PC-3 (cell line): Measurements from ENCODE around the gene GHRL.

Experiments
- EZH2 ChIP-seq: fragments of 300-600 bp; sonication (generic); IDR thresholded peaks from one replicate; pipeline ENCODE4 v1.6.1; 2017; ENCODE audit warnings: antibody characterized with exemption, mild to moderate bottlenecking, low read length; ENCODE audit not compliant: unreplicated experiment
- TF ChIP-seq, protein P1 (sequence below): fragments of 300-600 bp; sonication (generic); conservative IDR thresholded peaks from 2 replicates; pipeline ENCODE4 v1.5.1; 2017; ENCODE audit warnings: antibody characterized with exemption, low read depth, mild to moderate bottlenecking, low read length

DNA sequence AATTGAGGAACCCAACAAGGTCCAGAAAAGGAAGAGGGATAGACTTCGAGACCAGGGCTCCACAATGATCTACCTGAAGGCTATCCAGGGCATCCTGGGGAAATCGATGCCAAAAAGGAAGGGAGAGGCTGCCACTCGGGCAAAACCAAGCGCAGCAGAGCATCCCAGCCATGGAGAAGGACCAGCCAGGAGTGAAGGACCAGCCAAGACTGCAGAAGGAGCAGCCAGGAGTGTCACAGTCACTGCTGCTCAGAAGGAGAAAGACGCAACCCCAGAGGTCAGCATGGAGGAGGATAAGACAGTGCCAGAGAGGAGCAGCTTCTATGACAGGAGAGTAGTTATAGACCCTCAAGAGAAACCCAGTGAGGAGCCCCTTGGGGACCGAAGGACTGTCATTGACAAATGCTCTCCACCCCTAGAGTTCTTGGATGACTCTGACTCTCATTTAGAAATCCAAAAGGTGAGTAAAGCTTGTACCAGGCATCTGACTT lies 32.5 kb downstream of the GHRL start:
- TF ChIP-seq, protein P1, sequence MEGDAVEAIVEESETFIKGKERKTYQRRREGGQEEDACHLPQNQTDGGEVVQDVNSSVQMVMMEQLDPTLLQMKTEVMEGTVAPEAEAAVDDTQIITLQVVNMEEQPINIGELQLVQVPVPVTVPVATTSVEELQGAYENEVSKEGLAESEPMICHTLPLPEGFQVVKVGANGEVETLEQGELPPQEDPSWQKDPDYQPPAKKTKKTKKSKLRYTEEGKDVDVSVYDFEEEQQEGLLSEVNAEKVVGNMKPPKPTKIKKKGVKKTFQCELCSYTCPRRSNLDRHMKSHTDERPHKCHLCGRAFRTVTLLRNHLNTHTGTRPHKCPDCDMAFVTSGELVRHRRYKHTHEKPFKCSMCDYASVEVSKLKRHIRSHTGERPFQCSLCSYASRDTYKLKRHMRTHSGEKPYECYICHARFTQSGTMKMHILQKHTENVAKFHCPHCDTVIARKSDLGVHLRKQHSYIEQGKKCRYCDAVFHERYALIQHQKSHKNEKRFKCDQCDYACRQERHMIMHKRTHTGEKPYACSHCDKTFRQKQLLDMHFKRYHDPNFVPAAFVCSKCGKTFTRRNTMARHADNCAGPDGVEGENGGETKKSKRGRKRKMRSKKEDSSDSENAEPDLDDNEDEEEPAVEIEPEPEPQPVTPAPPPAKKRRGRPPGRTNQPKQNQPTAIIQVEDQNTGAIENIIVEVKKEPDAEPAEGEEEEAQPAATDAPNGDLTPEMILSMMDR, result no peak
- no peak for TF ChIP-seq EZH2
